HG02642 (cell line): Measurements from ENCODE around the gene NTHL1.

Source experiments
- ATAC-seq: cut with Tn5 transposase; IDR thresholded peaks from one replicate; pipeline ENCODE4 v1.9.1; 2021; ENCODE audit warnings: mild to moderate bottlenecking; ENCODE audit not compliant: unreplicated experiment, poor library complexity

The NTHL1 gene

GRCh38 chr16:2084895-2085625 is 37.4 kb upstream of the NTHL1 start:
- no peak for ATAC-seq

GRCh38 chr16:2083876-2084780 is 36.5 kb upstream of the NTHL1 start:
- ATAC-seq, result no peak

- ATAC-seq, result no peak
These were observed 35.8 kb upstream of the NTHL1 start for GRCh38 chr16:2083409-2083808.

- ATAC-seq, result no peak
These were observed 35.3 kb upstream of the NTHL1 start for GRCh38 chr16:2082983-2083364.

- ATAC-seq, result no peak
These were observed 34.7 kb upstream of the NTHL1 start for GRCh38 chr16:2082171-2082982.

GRCh38 chr16:2081201-2082084 is 33.8 kb upstream of the NTHL1 start:
- ATAC-seq, result no peak

GRCh38 chr16:2079991-2080390 is 32.4 kb upstream of the NTHL1 start:
- no peak for ATAC-seq

GRCh38 chr16:2079311-2079800 is 31.7 kb upstream of the NTHL1 start:
- no peak for ATAC-seq

- no peak for ATAC-seq
These were observed 31.1 kb upstream of the NTHL1 start for GRCh38 chr16:2078691-2079090.

- no peak for ATAC-seq
These were observed 30.5 kb upstream of the NTHL1 start for GRCh38 chr16:2078096-2078495.

GRCh38 chr16:2077696-2078095 is 30.1 kb upstream of the NTHL1 start:
- ATAC-seq, result no peak

GRCh38 chr16:2077016-2077415 is 29.4 kb upstream of the NTHL1 start:
- no peak for ATAC-seq

- ATAC-seq, result no peak
These were observed 28.6 kb upstream of the NTHL1 start for GRCh38 chr16:2076072-2076865.

- ATAC-seq, result no peak
These were observed 28.0 kb upstream of the NTHL1 start for GRCh38 chr16:2075631-2076030.

- ATAC-seq, result no peak
These were observed 26.4 kb upstream of the NTHL1 start for GRCh38 chr16:2074071-2074470.

- ATAC-seq, result no peak
These were observed 25.3 kb upstream of the NTHL1 start for GRCh38 chr16:2072926-2073325.

GRCh38 chr16:2071454-2072202 is 24.0 kb upstream of the NTHL1 start:
- ATAC-seq, result no peak
